ENCODE measurements around the gene CPNE6. TPM values are rescaled to one million over a fixed set of nuclear protein-coding genes. Genes with fewer than 3 reads are reported as not detected.

CPNE6 gene
- total RNA-seq, 1 donor from 2014 or later = 0.20 TPM

GRCh38 chr14:24086193-24086955 is 15.0 kb downstream of the CPNE6 start:
- DNase-seq = no peak

GRCh38 chr14:24087004-24087403 is 15.6 kb downstream of the CPNE6 start:
- no peak for DNase-seq

GRCh38 chr14:24088095-24088494 is 16.7 kb downstream of the CPNE6 start:
- no peak for DNase-seq

DNA sequence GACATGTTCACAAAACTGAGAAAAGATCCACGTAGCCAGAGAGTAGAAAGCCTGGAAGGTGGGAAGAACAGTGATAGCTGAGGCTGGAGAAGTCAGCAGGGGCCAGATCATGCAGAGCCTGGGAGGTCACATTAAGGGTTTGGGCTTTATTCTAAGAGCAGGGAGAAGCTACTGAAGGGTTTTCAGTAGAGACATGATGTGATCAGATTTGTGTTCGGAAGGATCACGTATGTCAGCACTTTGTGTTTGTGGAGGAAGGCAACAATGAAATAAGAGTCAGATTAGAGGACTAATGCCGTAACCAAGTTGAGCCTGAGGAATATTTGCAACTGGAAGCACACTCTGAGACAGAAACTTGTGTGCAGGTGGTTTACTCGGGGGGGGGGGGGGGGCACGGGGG is 18.5 kb downstream of the CPNE6 start:
- no peak for DNase-seq

DNA sequence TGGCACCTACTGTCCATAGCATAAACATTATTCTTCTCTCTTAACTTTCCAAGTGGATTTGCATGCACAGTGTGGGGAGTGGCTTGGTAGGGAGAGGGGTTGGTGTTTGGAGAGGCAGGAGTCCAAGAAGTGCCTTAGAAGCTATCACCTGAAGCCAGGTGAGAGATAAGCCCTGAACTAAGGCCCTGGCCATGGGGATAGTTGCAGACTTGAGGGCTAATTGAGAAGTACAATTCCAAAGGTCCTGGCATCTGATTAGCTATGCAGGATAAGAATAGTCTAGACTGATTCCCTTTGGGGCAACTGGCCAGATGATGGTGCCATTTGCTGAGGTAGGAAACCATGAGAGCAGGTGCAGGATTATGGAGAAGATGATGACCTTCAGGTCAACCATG is 20.7 kb downstream of the CPNE6 start:
- no peak for DNase-seq

- no peak for DNase-seq
These were observed 21.3 kb downstream of the CPNE6 start for GRCh38 chr14:24092505-24093206.

DNA sequence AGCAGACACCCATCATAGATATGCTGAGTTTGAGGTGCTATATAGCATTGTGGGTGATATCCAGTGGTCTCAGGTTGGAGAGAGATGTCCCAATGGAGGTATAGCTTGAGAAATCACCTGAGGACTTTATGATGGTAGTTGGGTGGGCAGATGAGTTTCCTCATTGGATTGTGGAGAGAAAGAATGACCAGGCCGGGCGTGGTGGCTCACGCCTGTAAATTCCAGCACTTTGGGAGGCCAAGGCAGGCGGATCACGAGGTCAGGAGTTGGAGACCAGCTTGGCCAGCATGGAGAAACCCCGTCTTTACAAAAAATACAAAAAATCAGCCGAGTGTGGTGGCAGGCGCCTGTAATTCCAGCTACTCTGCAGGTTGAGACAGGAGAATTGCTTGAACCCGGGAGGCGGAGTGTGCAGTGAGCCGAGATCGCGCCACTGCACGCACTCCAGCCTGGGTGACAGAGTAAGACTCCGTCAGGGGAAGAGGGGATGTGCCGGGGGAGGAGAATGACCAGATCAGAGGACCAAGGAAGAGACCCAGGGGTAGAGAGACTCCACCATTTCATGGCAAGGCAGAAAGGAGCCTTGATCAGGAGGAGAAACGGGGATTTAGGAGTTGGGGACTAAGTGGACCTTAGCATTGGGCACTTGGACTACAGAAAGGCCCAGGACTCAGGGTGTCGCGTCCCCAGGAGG is 22.0 kb downstream of the CPNE6 start:
- DNase-seq = no peak

DNA sequence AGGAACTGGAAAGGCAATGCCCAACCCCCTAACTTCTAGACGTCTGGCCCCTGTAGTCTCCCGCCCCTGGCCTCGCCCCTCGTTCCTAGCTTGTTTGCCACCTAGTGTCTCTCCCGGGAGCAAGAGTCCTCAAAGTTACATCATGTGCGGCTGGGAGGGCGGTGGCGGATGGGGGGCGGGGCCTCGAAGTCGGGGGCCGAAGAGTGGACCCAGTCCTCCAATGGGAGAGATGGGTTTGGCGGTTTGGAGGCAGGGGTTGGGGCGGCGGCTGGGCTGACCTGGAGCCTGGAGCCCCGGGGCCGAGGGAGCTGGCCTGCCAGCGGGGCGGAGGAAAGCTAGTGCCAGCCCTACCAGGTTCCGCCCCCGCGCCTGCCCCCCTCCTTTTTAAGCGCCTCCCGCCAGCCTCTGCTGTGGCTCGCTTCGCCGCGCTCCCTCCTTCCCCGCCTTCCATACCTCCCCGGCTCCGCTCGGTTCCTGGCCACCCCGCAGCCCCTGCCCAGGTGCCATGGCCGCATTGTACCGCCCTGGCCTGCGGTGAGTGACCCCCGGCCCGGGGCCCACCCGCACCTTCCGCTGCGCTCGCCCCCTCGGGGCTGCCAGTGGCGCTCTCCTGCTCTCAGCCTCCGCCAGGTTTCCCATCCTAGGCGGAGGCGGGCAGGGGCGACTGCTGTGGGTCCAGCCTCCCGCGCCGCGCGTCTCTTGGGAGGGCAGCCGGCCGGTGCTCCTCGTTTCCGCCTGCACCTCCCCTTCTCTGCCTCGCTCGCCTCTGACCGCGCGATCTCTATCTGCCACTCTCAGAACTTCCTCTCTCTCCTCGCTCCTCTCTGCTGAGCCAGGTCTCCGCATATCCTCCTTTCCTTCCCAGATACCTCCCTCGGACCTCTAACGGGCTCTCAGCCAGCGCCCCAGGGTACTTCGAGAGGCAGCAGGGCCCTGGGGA is 22.8 kb downstream of the CPNE6 start, which contains the start of gene PCK2:
Gene PCK2 (plus strand): TSS at position 411 of the 940 bp plus-strand sequence. CDS start 95 bp downstream, at position 506.
- peak; percentile 73 for DNase-seq

DNA sequence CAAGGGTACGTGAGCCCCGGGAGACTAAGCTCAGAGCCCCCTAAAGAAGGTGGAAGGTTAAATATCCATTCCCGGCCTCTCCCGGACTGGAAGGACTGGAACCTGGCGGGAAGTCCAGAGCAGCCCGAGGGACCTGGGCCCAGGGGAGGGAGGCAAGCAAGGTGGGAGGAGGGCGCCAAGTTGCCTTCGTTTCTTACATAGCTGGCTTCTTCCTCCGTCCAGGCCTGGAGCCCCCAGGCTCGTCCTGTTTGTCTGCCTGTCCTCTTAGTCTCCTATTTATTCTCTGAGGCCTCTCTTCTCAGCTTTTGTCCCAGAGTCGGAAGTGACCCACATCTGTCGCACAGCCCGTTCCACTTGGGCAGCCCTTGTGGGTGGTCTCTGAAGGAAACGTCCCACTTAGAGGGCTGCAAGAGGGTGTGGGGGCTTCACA is 23.5 kb downstream of the CPNE6 start:
- no peak for DNase-seq

DNA sequence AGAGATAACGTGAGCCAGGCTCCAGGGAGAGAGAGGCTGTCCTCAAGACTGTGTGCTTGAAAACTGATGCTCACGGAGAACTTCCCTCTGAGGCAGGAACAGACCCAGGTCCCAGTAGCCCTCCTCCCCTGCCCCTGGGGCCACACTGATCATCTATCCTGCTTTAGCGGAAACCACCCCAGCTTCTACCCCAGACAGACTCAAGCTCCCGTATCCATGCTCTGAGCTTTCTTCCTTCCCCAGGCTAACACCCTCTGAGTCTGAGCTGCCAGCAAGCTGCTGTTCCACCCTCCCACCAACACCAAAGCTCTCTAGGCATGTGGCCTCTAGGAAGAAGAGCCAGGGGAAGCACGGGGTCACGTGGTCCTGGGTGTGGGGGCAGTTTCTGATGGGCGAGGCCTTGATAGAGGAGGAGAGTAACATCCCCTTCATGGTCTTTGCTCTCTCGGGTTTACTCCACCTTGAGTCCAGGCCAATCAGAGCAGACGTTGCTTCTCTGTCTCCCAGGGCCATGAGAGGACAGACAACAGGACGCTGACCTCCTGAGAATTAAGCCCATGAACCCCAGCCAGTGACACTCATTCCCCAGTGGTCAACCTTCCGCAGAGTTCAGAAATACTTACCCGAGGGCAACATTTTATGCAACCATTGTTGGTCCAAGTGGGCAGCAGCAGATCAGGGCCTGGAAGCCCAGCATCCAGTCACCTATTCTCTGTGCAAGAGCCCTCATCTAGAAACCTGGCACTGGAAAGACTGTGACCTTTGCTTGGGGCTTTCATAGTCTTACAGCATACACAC is 24.1 kb downstream of the CPNE6 start:
- DNase-seq = no peak

DNA sequence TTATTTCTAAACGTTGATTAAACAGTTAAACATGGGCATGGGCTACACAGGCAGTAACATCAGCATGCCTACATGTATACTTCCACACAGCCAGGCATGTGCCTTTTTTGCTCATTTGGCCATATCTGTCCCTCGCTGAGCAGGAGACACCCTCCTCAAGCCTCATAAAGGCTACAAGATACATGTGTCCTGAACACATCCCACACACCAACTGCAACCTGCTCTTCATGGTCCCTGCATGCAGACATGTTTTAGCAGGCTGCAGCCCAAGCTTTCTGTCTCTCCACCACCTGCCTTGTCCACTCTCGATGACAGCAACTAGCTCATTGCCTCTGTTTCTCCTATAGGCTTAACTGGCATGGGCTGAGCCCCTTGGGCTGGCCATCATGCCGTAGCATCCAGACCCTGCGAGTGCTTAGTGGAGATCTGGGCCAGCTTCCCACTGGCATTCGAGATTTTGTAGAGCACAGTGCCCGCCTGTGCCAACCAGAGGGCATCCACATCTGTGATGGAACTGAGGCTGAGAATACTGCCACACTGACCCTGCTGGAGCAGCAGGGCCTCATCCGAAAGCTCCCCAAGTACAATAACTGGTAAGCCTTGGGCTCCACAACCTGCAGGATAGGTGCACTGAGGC is 25.3 kb downstream of the CPNE6 start:
- no peak for DNase-seq

DNA sequence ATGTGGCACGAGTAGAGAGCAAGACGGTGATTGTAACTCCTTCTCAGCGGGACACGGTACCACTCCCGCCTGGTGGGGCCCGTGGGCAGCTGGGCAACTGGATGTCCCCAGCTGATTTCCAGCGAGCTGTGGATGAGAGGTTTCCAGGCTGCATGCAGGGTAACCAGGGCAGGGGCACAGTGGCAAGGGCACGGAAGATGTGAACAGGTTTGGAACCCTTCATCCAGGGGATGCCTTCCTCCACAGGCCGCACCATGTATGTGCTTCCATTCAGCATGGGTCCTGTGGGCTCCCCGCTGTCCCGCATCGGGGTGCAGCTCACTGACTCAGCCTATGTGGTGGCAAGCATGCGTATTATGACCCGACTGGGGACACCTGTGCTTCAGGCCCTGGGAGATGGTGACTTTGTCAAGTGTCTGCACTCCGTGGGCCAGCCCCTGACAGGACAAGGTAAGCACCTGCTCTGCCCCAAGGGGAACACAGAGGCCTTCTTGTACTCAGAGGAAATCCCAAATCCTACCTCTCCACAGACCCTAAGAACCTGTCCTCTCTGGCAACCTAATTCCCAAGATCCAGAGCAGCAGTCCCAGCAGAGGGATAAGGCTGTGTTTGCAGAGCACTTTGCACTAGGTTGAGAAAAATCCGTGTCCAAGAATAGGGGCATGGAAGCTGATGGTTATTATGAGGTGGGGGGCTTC is 27.0 kb downstream of the CPNE6 start:
- no peak for DNase-seq

- DNase-seq = no peak
These were observed 27.8 kb downstream of the CPNE6 start for GRCh38 chr14:24098927-24099813.

- no peak for DNase-seq
These were observed 29.0 kb downstream of the CPNE6 start for GRCh38 chr14:24100197-24100981.

GRCh38 chr14:24100982-24101494 is 29.7 kb downstream of the CPNE6 start:
- DNase-seq = no peak

- no peak for DNase-seq
These were observed 31.1 kb downstream of the CPNE6 start for GRCh38 chr14:24102357-24103048.

DNA sequence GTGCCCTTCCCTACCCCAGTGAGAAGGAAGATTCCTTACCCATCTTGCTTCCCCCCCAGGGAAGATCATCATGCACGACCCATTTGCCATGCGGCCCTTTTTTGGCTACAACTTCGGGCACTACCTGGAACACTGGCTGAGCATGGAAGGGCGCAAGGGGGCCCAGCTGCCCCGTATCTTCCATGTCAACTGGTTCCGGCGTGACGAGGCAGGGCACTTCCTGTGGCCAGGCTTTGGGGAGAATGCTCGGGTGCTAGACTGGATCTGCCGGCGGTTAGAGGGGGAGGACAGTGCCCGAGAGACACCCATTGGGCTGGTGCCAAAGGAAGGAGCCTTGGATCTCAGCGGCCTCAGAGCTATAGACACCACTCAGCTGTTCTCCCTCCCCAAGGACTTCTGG is 32.1 kb downstream of the CPNE6 start:
- no peak for DNase-seq
